ENCODE measurements around the gene URB1. TPM values are rescaled to one million over a fixed set of nuclear protein-coding genes. Genes with fewer than 3 reads are reported as not detected.

URB1 gene
- polyA plus RNA-seq, 1 of the 3 experiments (the other 2 are of a cell fraction) = 9.9 TPM

DNA sequence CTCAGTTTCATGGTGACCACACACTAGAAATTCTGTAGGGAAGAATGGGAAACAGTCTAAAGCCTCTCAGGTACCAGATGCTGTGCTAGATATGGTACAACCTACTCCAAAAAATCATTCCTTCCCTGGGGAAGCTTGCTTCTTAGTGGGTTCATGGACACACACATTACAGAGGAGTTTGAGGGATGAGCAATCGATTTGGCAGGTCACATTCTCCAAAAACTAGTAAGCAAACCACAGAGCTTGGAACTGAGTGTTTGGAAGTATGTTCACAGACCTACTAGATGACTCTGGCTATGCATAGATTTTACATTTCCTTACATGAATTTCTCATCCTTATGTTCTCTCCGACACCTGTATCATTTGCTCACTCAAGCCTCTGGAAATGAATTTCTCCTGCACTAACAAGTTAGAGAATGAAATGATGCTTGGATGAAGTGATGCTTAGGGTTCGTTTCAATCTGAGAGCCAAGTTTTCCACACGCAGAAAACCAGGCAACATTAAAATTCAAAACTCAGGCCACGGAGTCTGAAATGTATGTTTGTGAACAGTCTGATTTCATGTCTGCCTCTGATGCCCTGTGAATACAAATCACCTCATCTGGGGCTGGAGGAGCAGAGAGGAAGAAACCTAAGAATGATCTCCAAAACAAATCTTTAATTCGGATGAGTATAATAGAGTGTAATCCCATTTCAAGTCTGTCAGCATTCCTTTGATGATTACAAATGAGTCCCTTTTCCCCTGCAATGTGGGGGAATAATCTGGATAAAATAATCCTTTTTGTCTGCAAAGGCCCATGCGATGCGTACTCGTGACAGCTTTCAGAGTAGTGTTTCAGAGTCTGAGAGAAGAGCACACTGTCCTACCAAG is 30.7 kb upstream of the URB1 start (continued):
- TF ChIP-seq, protein P1, sequence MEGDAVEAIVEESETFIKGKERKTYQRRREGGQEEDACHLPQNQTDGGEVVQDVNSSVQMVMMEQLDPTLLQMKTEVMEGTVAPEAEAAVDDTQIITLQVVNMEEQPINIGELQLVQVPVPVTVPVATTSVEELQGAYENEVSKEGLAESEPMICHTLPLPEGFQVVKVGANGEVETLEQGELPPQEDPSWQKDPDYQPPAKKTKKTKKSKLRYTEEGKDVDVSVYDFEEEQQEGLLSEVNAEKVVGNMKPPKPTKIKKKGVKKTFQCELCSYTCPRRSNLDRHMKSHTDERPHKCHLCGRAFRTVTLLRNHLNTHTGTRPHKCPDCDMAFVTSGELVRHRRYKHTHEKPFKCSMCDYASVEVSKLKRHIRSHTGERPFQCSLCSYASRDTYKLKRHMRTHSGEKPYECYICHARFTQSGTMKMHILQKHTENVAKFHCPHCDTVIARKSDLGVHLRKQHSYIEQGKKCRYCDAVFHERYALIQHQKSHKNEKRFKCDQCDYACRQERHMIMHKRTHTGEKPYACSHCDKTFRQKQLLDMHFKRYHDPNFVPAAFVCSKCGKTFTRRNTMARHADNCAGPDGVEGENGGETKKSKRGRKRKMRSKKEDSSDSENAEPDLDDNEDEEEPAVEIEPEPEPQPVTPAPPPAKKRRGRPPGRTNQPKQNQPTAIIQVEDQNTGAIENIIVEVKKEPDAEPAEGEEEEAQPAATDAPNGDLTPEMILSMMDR (IDR thresholded peaks at IDR 0.05) = no peak
- TF ChIP-seq TAF1 (IDR thresholded peaks at IDR 0.05; ENCODE audit: borderline replicate concordance, low read depth, low read length) (no peak), SIN3A (IDR thresholded peaks at IDR 0.05; ENCODE audit: borderline replicate concordance, low read depth, low read length) (no peak), CHD2 (IDR thresholded peaks at IDR 0.05; ENCODE audit: low read length, partially characterized antibody) (no peak), POLR2AphosphoS5 (IDR thresholded peaks at IDR 0.05; ENCODE audit: low read depth, low read length) (no peak), FOXJ3 (CRISPR knock-in tag; IDR thresholded peaks at IDR 0.05) (no peak), MXI1 (IDR thresholded peaks at IDR 0.05; ENCODE audit: low read depth, low read length) (no peak), FOSL2 (IDR thresholded peaks at IDR 0.05; ENCODE audit: borderline replicate concordance, low read depth) (peak; percentile 73), NFIC (IDR thresholded peaks at IDR 0.05; ENCODE audit: borderline replicate concordance) (0 out of 2 replicates have a peak, but pooled peaks have one; percentile 25), TCF12 (IDR thresholded peaks at IDR 0.05) (peak; percentile 51; the same call in 1 of the 2 replicates)
- TF ChIP-seq, protein P2, sequence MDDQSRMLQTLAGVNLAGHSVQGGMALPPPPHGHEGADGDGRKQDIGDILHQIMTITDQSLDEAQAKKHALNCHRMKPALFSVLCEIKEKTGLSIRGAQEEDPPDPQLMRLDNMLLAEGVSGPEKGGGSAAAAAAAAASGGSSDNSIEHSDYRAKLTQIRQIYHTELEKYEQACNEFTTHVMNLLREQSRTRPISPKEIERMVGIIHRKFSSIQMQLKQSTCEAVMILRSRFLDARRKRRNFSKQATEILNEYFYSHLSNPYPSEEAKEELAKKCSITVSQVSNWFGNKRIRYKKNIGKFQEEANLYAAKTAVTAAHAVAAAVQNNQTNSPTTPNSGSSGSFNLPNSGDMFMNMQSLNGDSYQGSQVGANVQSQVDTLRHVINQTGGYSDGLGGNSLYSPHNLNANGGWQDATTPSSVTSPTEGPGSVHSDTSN (IDR thresholded peaks at IDR 0.05) = peak; percentile 58
- TF ChIP-seq, protein P3, sequence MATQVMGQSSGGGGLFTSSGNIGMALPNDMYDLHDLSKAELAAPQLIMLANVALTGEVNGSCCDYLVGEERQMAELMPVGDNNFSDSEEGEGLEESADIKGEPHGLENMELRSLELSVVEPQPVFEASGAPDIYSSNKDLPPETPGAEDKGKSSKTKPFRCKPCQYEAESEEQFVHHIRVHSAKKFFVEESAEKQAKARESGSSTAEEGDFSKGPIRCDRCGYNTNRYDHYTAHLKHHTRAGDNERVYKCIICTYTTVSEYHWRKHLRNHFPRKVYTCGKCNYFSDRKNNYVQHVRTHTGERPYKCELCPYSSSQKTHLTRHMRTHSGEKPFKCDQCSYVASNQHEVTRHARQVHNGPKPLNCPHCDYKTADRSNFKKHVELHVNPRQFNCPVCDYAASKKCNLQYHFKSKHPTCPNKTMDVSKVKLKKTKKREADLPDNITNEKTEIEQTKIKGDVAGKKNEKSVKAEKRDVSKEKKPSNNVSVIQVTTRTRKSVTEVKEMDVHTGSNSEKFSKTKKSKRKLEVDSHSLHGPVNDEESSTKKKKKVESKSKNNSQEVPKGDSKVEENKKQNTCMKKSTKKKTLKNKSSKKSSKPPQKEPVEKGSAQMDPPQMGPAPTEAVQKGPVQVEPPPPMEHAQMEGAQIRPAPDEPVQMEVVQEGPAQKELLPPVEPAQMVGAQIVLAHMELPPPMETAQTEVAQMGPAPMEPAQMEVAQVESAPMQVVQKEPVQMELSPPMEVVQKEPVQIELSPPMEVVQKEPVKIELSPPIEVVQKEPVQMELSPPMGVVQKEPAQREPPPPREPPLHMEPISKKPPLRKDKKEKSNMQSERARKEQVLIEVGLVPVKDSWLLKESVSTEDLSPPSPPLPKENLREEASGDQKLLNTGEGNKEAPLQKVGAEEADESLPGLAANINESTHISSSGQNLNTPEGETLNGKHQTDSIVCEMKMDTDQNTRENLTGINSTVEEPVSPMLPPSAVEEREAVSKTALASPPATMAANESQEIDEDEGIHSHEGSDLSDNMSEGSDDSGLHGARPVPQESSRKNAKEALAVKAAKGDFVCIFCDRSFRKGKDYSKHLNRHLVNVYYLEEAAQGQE (IDR thresholded peaks at IDR 0.05; ENCODE audit: low read depth, low read length) = no peak

DNA sequence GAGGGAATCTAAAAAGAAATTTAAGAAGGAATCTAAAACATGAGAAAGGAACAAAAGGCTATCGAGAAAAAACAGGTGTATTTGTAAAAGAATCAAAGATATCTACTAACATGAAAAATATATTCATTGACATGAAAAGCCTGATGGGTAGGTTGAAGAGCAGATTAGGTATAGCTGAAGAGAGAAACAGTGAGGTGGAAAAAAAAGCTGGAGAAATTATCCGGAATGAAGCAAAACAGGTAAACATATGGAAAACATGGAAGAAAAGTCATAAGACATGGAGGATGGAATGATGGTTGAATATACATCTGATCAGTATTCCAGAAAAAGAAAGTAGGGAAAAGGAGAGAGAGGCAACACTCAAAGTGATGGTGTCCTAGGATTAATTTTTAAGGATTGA is 29.3 kb upstream of the URB1 start:
- POLR2A ChIA-PET = no interaction called here
- no peak overlapping the region for H3K4me3 ChIP-seq (ENCODE audit: low read depth in 2 of 2, low read length in 1 of 2)
- H3K36me3 ChIP-seq (replicated peaks in 1 of 2; ENCODE audit: control insufficient read depth in 1 of 2, insufficient read depth in 2 of 2, low read length in 1 of 2) = peaks cover 0 to 14% of the 10 kb centered on the region in 2 experiments
- WGBS (ENCODE audit: low lambda C conversion rate) = 97% methylated on average over 2 of the region's 2 CpGs
- peaks cover 0 to 21% of the 10 kb centered on the region in 2 experiments; a peak in 2 of 4 replicates for H3K4me1 ChIP-seq (ENCODE audit: control insufficient read depth in 1 of 2, insufficient read depth in 2 of 2, low read depth in 1 of 2, low read length in 1 of 2)
- peaks cover 8% of the 10 kb centered on the region; the same call in 1 of the 2 replicates for H3K9me3 ChIP-seq
- CTCF ChIA-PET = no interaction called here
- no peak for DNase-seq
- H3K4me2 ChIP-seq = no peak overlapping the region
- H3K79me2 ChIP-seq (ENCODE audit: insufficient read depth) = peaks cover 76% of the 10 kb centered on the region
- no peaks in the 10 kb centered on the region for H4K20me1 ChIP-seq (ENCODE audit: insufficient read depth)
- H3K27me3 ChIP-seq (ENCODE audit: insufficient read depth) = no peaks in the 10 kb centered on the region
- no peak for TF ChIP-seq SMC3 (IDR thresholded peaks at IDR 0.05; ENCODE audit: low read depth, low read length)
- no peak for TF ChIP-seq JUND (IDR thresholded peaks at IDR 0.05)
- TF ChIP-seq SIN3A (IDR thresholded peaks at IDR 0.05; ENCODE audit: borderline replicate concordance, low read depth, low read length) = no peak
- TF ChIP-seq MXI1 (IDR thresholded peaks at IDR 0.05; ENCODE audit: low read depth, low read length) = no peak
- TF ChIP-seq ELF1 (IDR thresholded peaks at IDR 0.05) = no peak
- no peak for TF ChIP-seq RXRA (IDR thresholded peaks at IDR 0.05; ENCODE audit: borderline replicate concordance, low read depth)
- no peak for TF ChIP-seq TAF1 (IDR thresholded peaks at IDR 0.05; ENCODE audit: borderline replicate concordance, low read depth, low read length)
- TF ChIP-seq, protein P2 (IDR thresholded peaks at IDR 0.05) = no peak
- TF ChIP-seq YY1 (IDR thresholded peaks at IDR 0.05; ENCODE audit: low read depth) = no peak
- no peak for TF ChIP-seq EP300 (IDR thresholded peaks at IDR 0.05; ENCODE audit: borderline replicate concordance in 1 of 2, low read depth in 1 of 2, low read length in 1 of 2)
- TF ChIP-seq, protein P4, sequence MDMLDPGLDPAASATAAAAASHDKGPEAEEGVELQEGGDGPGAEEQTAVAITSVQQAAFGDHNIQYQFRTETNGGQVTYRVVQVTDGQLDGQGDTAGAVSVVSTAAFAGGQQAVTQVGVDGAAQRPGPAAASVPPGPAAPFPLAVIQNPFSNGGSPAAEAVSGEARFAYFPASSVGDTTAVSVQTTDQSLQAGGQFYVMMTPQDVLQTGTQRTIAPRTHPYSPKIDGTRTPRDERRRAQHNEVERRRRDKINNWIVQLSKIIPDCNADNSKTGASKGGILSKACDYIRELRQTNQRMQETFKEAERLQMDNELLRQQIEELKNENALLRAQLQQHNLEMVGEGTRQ (IDR thresholded peaks at IDR 0.05; ENCODE audit: borderline replicate concordance, low read depth, low read length) = no peak
- no peak for TF ChIP-seq MEF2A (IDR thresholded peaks at IDR 0.05; ENCODE audit: borderline replicate concordance, low read depth)
- H3K9ac ChIP-seq = no peak overlapping the region
- H2AFZ ChIP-seq (ENCODE audit: low read depth) = no peak overlapping the region
- H3K9me2 ChIP-seq = no peaks in the 10 kb centered on the region
- peaks cover 39% of the 10 kb centered on the region for H3F3A ChIP-seq (replicated peaks; ENCODE audit: insufficient read depth)
- no peak overlapping the region; a peak in 1 of 4 replicates for H3K27ac ChIP-seq (ENCODE audit: low read depth in 2 of 2, low read length in 1 of 2)
